CD4-positive, alpha-beta T cell treated with Interleukin-17A for 1 hour (primary cell): ENCODE results near the gene ARGLU1.

Source experiments
- DNase-seq: peaks from one replicate; pipeline ENCODE4 v3.0.0-alpha.2; 2020

The ARGLU1 gene

DNA sequence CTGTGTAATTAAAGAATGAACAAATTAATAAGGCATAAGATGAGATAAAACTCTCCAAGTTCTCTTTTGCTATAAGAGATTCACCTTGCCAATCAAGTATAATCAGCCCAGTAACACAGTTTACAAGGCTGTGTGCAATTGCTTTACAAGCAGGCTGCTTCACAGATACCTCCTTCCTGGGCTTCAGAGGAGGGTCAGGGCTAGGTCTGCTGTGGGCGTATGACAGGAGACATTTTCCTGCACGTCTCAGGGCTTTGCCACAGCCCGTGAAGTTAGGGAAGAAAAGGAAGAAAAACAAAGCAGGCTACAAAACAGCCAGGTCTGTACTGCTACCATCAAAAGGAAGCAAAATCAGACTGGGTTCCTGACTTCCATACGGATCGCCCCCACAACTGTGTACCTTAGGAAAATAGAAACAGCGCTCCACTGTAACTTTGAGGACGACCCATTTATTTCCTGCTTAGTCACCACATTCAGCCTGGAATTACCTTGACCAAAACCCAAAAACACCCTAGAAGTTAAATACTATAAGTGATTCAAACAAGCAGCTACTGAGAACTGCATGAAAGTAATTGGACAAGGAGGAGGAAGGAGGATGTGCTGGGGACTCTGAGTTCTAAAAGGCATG lies 44.9 kb downstream of the ARGLU1 start:
- DNase-seq: no peak

DNA sequence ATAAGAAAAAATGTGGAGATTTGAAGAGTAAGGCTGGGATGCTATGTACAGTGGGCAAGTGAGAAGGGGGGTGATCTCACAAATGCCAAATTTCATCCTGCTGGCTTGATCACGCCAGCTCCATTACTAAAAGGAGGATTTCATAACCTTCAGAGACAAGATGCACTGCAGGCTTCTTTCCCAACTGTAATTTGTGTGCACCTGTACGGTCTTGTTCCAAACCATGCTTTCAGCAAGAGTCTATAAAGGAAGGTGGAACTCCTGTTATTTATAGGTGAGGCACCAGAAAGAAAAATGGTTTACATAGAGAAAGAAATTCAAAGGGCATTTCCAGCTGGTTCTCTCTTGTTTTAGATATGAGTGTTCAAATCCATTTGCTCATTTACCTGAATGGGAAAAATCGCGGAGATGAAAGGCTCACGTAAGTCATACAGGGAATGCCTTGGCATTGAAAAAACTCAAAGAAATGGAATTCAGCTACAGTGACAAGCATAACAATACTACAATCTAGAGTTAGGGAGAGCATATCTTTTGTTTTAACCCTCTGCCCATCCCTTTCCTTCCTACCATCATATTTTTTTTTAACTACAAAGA lies 45.7 kb downstream of the ARGLU1 start:
- no peak for DNase-seq

DNA sequence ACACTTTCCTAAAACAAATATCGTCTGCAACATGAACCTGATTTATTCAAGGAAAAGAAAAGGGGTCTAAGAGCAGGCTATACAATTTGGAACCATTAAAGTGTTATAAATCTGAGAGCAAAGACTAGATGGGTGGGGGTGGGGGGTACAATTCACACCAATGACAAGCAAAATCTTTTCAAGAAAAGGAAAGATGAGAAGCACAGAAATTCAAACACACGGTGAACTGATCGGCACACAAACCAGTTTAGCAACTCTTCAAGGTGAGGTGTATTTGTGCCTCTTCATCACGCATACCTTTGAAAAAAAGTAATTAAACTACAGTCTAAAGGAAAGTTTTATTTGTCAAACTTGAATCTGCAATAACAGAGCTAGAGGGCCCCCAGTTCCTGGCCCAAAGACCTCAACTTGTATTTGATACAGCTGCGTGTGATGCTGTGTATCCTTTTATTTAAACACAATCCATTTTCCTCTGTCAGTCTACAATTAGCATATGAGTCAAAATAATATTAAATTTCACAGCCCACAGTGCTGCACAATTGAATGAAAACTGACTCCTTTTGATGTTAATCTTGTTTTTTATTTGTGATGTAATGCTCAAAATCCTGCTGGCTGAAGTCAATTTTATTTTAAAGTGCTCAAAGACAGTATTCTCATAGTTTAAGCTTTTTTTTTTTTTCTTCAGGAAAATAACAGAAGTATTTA lies 46.7 kb downstream of the ARGLU1 start:
- no peak for DNase-seq

DNA sequence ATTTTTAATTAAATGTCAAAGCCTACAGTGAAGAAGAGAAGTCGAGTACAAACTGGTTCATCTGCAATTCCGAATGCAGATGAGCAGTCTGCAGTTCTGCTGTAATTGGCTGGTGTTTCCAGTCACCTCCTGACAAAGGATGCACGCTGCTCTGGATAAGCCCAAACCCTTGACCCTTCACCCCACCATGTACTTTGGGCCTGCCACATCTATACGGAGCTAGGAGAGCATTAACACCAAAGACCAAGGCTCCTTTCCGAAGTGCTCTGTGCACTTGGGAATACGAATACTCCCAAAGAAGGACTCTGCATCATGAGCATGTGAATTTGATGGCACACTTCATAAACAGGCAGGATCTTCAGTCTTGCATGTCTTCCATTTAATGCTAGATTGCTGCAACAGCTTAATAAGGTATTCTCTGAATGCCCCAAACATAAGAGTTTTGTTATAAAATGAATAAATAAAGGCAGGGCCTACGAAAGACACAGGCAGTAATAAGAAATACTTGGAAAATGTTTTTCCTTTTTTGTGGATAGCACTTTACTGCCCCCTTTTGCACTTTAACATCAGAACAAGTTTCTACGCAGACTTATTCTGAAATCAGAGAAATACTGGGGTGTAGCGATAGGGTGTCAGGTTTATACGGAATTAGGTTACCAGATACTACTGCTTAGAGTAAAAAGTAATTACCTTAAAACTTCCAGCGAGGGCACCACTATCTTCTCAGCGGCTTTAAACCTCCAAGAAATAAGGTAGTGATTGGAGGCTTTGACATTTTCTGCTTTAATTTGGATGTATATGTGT lies 47.5 kb downstream of the ARGLU1 start:
- no peak for DNase-seq

DNA sequence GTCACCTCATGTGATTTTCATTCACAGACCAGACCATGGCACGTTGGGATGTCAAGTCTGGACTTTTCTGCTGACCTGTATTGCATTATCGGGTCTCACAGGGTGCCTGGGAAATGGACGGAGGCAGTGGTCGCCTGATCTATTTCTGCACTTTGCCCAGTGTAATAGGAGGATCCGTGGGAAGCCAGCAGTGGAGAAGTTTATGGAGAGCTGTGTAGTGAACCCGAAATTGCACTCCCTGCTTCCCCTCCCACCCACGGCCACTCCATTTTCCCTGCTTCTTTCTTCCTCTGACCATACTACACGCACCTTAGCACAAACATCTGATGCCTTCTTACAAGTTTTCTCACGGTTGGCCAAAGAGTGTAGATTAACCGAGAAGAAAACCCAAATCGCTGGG lies 49.4 kb downstream of the ARGLU1 start:
- DNase-seq: no peak

DNA sequence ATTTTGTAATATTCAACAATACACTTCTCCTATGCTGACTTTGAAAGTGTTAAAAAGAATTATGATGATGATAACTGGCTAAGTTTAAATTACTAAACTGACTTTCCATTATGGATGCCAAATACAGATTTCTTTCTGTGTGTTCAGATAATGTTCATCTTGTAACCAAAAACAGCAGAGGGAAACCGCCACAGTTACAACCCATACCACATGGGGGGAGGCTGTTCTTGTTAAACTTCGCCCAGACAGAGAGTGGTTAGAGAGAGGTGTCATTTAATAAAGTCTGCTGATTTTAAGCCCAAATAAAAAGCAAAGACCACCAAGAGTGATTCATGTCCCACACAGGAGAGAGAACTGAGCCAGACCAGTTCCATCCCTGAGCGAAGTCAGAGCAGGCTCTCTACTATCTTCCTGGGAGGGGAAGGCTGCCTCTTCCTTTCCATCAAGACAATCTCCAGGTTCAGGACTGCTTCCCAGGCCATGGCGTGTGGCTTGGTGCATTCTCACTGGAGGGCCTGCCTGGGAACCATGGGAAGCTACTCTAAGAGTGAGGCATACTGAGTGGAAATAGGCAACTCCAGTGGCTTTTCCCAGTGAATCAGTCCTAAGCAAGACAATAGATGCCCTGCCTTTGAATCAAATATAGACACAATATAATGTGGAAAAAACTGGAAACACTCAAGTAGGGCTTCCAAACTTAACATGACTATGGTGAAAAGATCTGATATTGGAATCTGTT lies 50.7 kb downstream of the ARGLU1 start:
- DNase-seq: no peak

DNA sequence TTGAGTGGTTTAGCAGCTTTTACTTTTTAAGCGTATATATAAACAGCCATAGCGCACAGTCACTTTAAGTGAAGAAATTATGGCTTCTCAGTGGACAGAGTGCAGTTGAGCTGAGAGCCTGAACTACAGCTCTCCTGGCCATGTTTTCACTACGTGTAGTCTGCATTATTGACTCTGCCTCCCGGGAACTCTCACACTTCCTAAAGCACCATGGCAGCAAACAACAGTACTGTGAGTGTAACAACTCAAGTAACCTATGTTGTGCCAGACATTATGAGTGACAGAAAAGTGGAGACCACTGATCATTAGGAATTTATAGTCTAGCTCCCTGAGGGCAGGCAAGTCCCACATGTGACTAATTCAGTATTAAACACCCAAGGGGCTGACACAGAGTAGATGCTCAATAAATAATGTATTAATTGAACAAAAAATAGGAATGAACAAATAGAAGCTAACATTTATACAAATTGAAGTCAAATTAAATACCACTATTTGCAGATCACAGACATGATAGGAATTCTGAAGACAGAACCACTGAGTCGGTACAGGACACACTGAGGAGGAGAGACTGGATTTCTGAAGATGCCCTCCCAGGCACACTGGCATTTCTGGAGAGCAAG lies 52.2 kb downstream of the ARGLU1 start:
- no peak for DNase-seq

DNA sequence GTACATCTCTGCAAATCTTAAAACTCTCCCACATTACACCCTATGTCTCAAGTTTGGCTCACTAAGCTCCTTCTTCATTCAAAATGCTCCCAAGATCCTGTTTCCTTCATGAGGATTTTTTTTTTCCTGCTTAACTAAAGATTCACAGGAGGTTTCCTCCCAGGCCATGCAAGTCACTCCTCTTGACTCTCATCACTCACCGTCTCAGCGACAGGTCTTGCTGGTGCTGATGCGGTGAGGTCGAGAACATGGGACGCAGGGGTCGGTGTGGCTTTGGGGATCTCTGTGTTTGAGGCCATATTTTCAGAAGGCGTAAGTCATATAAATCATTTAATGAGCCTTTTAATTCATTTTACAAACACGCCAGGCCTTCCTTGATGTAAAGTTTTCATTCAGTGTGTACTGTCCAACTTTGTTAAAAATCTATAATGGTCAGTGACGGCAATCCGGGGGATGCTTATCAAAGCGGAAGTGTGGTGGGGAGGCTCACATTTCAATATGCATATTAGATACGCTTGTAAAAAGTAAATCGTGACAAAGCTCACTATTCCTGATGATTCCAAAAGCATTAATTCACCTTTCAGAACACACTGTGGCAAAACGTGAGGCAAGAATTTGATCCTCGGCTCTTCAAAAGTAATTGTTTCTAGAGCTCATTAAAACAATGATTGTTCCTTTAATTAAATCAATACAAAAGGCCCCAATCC lies 52.9 kb downstream of the ARGLU1 start:
- DNase-seq: no peak

DNA sequence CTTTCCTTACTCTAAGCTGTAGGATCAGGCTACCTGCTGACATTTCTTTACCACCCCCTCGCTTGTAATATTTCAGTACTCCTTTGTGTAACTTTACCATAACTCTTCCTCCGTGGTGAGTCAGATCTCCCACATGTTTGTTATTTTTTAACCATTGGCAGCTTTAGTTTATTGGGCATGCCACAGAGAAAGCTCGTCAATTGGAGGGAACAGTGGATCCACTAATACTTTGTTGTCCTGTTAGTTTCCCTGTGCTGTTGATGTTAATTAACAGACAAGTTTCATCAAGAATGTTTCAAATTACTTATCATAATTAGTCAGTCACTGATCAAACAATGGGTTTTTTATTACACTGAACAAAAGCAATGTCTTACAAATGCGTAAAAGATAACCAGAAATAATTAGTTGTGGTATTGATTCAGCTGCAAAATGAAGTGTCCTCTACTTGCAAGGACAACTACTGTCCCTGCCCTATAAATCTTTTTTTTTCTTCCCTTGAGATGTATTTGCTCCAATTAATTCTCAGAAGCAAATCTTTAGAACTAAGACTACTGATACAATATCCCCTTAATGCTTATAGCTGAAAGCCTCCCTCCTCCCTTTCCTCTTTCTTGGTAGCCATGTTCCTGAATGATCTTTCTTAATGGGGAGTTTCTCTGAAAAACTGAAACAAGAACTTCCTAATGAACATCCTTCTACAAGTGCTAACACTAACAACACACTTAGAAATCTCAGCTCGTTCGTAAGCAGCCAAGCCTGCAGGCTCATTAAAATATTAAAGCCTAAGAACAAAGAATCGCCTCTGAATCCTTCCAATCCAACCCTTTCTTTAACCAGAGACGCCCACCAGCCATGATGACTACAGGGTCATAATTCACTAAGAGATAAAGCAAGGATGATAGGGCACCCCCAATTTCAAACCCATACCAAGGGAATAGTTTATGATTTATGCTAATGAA lies 54.6 kb downstream of the ARGLU1 start:
- DNase-seq: no peak

DNA sequence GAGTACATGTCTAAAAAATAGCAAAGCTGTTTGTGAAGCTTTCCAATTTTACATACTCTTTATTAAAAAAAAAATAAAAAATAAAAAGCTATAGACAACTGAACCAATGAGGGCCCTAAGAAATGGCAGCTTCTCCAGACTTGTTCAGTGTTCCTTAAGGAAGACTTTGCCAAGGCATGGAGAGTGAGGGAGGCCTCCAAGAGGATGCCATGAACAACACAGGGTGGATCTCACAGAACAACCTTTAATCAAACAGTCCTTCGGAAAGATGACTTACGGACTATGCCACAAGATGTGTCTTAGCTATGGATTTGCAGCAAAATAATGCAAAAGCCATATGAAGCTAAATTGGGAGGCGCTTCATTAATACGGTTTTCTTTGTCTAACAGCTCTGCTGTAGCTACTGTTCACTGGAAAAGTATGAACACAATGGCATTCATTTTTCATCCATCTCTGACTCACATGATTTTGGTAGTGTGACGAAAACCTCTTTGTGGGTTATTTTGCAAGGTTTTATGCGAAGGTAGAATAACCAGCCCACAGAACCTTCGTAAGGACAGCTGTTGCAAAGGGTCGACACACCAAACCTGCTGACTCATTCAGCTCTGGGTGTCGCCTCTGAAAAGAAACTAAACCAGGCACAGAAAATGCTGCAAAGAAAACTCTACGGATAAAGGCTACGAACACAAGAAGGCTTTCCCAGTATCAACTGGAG lies 60.2 kb downstream of the ARGLU1 start:
- no peak for DNase-seq

DNA sequence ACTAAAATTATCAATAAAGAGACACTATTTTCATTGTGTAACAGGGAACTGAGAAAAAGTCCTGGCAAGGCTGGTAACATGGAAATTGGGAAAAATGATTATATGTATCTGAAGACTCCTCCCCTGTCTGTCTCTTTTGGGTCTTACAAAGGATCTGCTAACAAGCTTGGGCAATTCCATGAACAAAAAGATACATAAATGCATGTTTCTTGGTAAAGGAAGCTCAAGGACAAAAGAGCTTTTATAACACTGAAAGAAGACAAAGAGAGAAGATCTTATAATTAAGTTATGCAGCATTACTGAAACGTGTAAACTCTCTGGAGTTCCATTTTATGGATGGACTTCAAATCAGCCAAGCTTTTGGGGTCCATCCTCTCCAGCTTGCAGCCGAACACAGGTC lies 61.7 kb downstream of the ARGLU1 start:
- no peak for DNase-seq

DNA sequence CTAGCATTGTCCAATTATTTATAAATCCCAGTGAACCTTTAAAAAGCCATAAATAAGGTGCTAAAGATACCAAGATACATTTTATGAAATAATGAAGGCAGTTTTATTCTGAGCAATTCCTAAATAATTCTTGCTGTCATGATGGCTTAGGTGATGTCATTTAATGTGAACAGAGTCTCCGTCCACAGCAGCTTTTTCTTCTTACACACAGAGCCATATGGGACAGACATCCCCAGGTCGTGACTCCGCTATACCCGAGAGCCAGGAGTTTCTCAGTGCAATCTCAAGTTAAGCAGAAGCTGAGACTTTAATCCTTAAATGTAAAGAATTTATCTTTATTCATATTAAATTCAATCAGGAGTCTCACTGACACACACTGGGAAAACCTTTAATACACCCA lies 62.2 kb downstream of the ARGLU1 start:
- no peak for DNase-seq

DNA sequence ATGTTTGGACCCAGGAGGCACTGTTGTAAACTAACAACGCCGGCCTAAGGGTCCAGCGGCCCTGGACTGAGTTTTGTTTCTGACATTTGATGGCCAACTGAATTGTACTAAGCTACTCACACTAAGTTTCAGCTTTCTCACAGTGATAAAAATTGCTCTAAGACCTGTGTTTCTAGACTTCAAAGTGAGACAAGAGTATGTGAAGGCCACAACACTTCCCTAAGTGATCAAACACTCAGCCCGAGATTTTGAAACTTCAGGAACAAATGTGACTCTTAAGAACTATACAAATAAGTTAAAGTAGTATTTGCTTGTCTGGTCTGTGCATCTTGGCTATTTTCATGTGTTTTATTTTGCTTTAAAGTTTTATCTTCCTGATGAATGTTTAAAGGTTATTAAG lies 62.6 kb downstream of the ARGLU1 start:
- DNase-seq: no peak

DNA sequence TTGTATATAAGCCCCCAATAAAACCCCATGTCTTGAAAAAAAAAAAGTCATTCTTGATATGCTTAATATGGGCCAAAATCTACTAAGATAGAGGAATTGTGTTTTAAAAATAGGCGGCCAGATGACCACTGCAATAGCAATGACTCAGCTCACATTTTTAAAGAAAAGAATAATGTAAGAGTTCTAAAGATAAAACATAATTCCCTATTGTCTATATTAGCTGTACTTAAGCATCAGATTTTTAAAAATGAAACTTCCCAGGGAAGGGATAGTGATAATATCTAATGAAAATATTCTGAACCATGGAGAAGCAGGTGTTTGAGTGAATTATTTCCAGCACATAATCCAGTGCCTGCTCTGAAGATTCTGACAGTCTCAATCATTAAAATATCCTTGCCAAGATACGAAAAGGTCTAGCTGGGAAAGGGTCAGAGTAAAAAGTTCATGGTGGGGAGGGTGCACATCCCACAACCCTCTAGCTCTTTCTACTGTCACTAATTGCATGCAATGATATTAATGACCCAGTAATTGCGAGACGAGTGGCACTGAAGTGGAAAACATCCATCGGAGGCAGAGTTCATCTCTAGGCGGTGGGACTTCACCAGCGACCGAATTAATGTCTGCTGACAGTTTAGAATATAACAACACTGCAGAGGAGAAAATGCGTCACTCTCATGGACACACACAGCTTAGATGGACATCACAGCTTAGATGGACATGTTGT lies 64.0 kb downstream of the ARGLU1 start:
- no peak for DNase-seq

DNA sequence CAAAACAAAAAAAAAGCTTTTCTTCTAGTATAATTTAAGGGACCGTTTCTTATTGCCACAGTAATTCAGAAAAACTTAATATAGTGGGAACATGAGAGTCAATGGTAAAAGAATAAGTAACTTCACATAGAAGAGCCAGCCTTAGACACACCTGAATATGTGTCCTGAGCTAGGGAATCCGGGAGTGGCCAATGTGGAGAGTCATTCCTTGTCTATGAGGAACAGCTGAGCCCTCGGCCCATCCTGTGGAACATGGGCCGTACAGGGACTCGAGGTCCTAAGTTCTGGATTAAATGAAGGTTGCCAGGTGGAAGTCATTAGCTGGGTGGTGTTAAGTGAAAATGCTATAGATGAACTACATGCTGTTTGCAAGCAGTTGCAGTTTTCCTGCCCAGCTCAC lies 64.7 kb downstream of the ARGLU1 start:
- DNase-seq: no peak

DNA sequence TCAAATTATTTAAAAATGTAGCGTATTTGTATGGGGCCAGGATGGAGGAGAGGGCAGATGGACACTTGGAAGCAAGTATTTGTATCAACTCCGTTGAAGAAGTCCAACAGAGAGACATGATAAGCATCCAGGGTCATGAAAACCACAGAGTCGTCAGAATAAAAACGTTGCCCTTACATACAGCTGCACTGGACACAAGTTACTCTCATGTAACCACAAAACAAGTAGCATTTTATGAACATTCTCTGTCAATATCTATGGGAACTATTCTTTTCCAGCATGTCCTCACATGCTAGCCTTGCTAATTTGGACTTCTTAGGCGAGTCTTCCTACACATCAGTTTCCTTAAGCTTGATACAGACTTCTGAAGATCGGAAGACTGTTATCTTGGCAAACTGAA lies 67.5 kb downstream of the ARGLU1 start:
- DNase-seq: no peak

DNA sequence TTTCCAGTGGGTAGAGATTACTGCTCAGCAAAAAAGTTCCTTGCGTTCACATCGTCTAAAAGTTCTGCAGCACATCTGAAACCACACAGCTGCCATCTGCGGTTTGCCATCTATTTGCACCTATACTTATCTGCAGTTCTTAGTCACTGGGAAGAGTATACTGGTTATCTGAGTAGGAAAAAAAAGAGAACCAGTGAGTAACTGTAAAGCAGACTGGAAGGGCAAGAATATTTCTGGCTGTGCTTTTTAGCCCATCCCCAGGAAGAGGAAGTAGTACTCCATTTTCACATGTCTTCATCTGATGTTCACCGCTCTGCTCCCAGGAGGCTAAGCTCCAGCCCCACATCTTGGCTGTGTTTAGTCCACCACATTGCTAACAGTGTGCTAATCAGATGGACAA lies 68.0 kb downstream of the ARGLU1 start:
- no peak for DNase-seq

DNA sequence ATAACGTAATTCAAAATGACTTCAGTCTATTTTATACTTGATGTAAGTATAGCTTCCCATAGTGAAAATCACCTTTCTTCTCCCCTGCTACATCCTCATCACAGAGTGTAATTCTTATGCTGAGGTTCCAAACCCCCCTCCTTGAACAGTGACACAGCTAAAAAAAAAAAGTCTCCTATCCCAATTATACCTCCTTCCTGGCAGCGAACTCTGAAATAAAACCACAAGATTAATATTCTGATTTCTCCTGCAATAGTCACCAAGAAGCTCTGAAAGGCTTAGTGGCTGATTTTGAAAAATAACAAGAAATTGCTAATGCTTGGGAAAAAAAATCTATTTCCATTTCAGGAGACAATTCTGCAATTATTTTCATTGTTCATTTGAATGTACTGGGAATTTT lies 68.8 kb downstream of the ARGLU1 start:
- DNase-seq: no peak

DNA sequence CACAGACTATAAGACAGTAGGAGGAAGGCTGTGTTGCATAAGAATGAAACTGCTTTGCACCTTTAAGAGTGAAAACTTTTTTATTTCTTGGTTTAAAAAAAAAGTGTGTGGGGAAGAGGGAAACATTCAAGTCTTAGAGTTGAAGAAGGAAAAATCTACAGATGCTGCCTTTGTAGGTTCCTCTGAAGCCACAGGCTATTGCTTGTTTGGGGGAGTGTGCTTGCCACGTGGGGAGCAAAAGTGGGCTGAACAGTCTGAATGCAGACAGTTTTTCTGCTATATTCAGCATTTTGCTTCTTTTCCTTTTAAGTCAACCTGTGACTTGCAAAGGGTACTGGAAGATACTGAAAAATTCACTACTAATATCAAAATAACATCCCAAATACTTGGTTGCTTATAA lies 69.4 kb downstream of the ARGLU1 start:
- no peak for DNase-seq
